Fibroblast of villous mesenchyme (primary cell): Measurements from ENCODE around the gene PACS2. TPM values are rescaled to one million over a fixed set of nuclear protein-coding genes. Genes with fewer than 3 reads are reported as not detected.
"Not testable (repeated sequence)": the region's sequence is repeated elsewhere in the genome, so short reads cannot be mapped to it uniquely, and the experiment has no call there.

Experiments used
- DNase-seq: peaks from one replicate; pipeline ENCODE4 v3.0.0-alpha.2; 2010; ENCODE audit warnings: low read depth
- H3K4me3 ChIP-seq: 2 replicates; pipeline ENCODE4 v1.5.1; 2011; ENCODE audit warnings: low read depth, mild to moderate bottlenecking, low read length
- total RNA-seq: library from RNA; depleted of rRNA; stranded (reverse); fragments of >200 nt; gene quantifications from 2 replicates; pipeline ENCODE4 v1.2.3, GENCODE V29; 2012
- TF ChIP-seq, protein P1 (sequence below): IDR thresholded peaks from 2 replicates; pipeline ENCODE4 v1.5.1; 2012; ENCODE audit warnings: low read depth, mild to moderate bottlenecking, low read length; ENCODE audit not compliant: insufficient read depth

PACS2 gene
- total RNA-seq, 1 donor, result 35.0 TPM

DNA sequence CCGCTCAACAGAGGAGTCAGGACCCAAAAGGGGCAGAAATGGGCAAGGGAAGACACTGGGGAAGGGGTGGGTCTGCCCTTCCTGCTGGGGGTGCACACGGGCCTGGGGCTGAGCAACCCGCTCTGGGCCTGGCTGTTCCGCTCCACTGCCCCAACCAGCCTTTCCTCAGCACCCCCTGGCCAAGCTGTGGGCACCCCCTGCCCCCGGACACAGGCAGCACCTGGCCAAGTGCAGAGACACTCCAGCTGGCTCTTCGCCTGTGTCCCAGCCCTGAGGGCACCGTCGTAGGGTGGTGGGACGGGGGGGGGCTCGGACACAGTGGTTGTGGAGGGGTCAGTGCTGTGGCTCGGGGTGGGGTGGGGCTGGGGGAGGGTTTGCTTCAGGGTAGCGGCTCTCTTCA, 10.3 kb downstream of the PACS2 start:
- no peak overlapping the region for H3K4me3 ChIP-seq
- DNase-seq, result no peak
- TF ChIP-seq, protein P1, sequence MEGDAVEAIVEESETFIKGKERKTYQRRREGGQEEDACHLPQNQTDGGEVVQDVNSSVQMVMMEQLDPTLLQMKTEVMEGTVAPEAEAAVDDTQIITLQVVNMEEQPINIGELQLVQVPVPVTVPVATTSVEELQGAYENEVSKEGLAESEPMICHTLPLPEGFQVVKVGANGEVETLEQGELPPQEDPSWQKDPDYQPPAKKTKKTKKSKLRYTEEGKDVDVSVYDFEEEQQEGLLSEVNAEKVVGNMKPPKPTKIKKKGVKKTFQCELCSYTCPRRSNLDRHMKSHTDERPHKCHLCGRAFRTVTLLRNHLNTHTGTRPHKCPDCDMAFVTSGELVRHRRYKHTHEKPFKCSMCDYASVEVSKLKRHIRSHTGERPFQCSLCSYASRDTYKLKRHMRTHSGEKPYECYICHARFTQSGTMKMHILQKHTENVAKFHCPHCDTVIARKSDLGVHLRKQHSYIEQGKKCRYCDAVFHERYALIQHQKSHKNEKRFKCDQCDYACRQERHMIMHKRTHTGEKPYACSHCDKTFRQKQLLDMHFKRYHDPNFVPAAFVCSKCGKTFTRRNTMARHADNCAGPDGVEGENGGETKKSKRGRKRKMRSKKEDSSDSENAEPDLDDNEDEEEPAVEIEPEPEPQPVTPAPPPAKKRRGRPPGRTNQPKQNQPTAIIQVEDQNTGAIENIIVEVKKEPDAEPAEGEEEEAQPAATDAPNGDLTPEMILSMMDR, result no peak

DNA sequence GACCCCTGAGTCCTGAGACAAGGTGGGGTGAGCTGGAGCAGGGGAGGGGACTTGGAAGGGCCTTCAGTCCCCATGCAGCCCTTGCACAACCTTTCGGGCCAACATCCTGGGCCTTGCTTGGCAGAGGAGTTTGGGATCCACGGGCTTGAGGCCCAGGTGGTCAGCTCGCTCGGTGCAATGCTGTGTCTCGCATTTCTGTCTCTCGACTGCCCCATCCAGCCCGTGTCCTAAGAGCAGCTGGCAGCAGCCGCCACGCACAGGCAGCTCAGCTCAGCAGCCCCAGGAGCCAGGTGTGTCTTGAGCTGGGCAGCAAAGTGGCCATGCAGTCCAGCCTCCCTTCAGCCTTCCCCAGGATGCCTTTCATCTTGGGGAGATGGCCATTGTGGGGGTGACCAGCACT, 10.8 kb downstream of the PACS2 start:
- DNase-seq, result no peak
- TF ChIP-seq, protein P1, result no peak
- no peak overlapping the region for H3K4me3 ChIP-seq

DNA sequence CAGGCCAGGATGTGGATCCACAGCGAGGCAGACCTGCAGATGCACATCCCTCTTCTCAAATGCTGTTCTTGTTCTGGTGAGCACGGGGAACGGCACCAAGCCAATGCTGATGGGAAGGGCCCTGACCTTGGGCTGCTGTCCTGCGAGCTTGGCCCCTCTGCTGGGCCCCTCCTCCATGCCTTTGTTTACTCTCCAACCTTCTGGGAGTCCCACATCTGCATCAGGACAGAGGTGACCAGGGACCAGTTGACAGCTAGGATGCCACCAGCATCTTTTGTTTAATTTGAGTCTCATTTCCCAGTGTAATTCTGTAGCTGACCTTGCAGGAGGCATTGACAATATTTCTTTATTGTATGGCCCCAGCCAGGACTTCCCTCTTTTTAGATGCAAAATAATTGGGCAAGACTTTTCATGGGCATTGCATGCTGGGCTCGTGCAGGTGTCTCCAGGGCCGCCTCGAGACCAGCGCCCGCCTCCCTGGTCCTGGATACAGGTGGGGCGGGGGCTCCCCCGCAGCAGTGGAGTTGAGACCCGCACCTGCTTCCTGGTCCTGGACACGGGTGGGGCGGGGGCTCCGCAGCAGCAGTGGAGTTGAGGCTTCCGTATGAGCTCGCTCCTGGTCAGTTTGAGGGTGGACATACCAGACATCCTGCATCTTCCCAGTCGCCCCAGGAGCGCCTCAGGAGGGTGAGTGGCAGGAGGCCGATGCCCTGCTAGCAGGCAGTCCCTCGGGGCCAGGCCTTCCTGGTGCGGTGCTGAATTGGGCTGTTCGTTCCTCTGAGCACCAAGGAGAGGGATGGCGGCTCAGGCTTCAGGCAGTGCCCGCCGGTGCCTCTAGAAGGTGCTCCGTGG, 11.4 kb downstream of the PACS2 start:
- TF ChIP-seq, protein P1, result no peak
- no peak overlapping the region for H3K4me3 ChIP-seq
- no peak for DNase-seq

DNA sequence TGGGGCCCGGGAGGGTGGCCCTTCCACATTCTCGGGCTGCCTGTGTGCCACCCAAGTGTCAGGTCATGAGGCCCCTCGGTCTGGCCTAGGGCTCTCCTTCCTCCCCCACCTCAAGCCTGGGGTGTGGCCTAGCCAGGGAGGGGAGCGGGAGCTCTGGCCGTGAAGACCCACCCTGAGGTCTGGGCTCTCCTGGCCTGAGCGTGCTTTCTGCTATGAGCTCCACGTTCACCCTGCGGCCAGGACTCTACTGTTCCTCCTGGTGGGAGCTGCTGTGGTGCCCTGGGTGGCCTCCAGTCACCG, 12.0 kb downstream of the PACS2 start:
- H3K4me3 ChIP-seq, result no peak overlapping the region
- TF ChIP-seq, protein P1, result no peak
- no peak for DNase-seq

DNA sequence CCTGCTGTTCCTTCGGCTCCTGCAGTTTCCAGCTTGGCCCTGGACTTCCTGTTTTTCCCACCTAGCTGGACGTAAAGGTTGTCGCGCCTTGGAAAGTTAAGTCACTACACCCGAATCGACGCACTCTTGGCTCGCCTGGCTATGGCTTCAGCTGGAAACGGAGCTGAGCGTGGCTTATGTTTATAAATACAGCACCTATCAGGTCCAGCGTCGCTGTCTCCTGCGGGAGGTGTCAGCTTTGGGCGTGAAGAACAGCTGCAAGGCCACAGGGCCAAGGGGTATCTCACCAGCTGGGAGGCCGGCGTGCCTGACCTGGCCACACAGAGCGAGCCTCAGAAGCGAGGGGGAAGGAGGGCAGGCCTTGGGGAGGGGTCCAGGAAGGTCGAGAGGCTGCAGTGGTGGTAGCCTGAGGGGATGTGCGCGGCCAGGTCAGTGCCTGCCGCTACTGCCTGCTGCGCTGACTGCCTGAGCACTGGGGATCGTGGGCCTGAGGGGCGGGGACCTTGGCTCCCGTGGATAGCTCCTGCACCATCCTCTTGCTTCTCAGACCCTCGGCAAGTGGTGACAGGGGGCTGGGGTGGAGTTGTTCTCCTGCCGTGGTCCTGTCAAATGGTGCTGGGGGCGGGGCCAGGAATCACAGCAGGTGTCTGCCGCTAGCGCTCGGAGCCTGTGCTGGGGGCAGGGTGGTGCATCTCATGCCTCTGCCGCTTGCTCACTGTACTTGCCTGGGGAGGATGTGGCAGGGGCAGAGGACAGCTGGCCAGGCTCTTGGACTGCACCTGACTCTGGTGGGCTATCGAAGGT, 12.5 kb downstream of the PACS2 start:
- H3K4me3 ChIP-seq, result no peak overlapping the region
- DNase-seq, result no peak
- TF ChIP-seq, protein P1, result no peak

DNA sequence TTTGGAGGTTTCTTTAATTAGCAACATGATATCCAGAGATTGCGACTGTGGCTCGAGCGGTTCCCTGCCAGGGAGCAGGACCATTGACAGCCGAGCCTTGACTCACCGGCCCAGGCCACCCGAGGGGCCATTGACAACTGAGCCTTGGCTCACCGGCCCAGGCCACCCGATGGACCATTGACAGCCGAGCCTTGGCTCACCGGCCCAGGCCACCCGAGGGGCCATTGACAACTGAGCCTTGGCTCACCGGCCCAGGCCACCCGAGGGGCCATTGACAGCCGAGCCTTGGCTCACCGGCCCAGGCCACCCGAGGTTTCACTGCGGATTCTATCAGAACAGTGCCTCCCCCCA, 13.1 kb downstream of the PACS2 start:
- H3K4me3 ChIP-seq, DNase-seq: not testable (repeated sequence)

DNA sequence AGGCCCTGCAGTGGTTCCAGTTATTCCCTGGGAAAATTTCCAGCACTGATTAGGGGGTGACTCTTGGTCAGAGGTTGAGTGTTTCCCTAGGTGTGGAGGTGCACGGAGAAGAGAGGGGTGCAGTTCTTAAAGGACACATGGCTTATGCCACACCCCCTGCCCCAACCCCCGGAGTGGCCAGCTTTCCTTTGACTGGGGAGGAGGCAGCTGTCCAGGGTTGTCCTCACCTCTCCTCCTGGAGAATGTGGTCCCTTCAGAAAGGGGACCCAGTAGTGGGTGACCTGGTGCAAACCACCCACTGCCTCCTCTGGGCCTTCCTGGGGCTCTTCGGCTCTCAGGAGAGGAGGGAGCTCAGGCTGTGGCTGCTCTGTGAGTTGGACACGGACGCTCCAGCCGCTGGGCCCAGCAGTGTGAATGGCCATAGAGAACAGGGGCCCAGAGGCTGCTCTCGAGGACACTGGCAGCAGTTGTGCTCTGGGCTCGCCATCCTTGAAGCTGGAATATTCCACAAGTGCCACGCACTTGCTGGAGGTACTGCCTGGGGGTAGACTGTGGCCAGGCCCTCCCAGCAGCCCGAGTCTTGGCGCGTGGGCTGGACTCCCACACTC, 13.6 kb downstream of the PACS2 start:
- no peak for DNase-seq
- H3K4me3 ChIP-seq, result no peak overlapping the region
- TF ChIP-seq, protein P1, result no peak
